NCI-H1436 (cell line): ENCODE results near the gene BATF2.

Experiments
- DNase-seq: peaks from one replicate; lab custom pipeline; 2025; lab: John Stamatoyannopoulos, UW

The BATF2 gene

DNA sequence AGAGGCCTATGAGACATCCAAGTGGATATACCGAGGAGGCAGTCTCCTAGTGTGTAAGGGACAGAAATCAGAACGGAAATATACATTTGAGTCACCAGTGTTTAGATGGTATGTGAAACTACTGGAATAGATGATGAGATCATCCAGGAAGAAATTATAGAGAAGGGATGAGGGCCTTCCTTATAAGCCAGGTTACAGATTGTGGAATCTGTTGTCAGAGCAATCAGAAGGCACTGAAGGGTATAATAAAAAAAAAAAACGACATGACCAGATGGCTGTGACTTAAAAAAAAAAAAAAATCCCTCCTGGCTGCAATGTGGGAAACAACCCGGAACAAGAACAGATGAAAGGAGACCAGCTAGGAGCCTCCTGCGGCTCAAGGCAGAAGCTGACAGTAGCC, 27.6 kb downstream of the BATF2 start:
- DNase-seq: no peak

GRCh38 chr11:64967375-64967774, 29.4 kb downstream of the BATF2 start:
- DNase-seq: no peak

GRCh38 chr11:64963072-64963631, 33.6 kb downstream of the BATF2 start:
- no peak for DNase-seq

DNA sequence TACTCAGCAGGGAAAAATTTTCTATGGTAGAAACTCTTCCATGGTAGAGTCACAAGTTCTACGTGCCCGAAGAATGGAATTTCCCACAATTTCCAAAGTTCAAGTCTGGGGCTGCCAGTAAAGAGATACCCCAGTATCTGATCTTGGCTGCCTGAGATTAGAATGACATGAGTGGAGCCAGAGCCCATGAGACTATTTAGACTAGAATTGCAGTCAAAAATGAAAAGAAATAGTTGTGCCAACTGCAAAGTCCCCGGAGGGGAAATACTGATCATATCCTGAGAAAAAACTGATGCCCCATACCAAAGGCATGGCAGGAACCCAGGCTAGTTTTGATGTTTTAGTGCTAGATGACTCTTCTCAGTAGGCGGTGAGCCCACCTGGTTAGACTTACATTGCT, 36.1 kb downstream of the BATF2 start:
- no peak for DNase-seq

DNA sequence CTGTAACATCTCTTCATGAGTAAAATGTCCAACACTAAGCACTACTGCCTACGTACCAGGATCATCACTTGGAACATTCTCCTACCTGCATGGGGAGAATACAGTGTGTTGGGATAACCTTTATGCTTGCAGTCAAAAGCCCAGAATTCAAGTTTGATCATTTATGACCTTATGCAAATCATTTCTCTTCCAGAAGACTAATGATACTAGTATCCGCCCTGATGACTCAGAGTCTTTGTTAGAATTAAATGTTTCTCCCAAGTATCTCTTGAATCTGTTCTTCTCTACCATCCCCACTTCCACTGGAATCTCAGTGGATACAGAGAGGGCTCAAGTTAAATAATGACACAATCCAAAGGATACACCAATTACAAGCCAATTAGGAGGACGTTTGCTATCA, 37.3 kb downstream of the BATF2 start:
- DNase-seq: no peak

GRCh38 chr11:64954201-64954600, 42.6 kb downstream of the BATF2 start:
- no peak for DNase-seq

GRCh38 chr11:64951529-64951928, 45.2 kb downstream of the BATF2 start:
- DNase-seq: no peak

GRCh38 chr11:64947208-64947814, 49.5 kb downstream of the BATF2 start:
- no peak for DNase-seq
